Body of pancreas (tissue), 4 donors: ENCODE data around the gene TMSB10. TPM values are rescaled to one million over a fixed set of nuclear protein-coding genes. Genes with fewer than 3 reads are reported as not detected.
"Not testable (repeated sequence)": the region's sequence is repeated elsewhere in the genome, so short reads cannot be mapped to it uniquely, and the experiment has no call there.

Experiments used
- ATAC-seq: fragments of 150-250 bp; one replicate; pipeline ENCODE4 v1.9.1; 2016
- DNase-seq, 4 donors: peaks; one replicate each; pipeline ENCODE4 v3.0.0-alpha.2; 2019
- H3K27ac ChIP-seq, 4 donors: fragments of 200-600 bp; sonication (generic); 1 replicate in 3 of 4; 2 replicates in 1 of 4; pipeline versions ENCODE4 v1.5.1 to v1.6.1; 2016 to 2019; ENCODE audit warnings: mild to moderate bottlenecking in 1 of 4, mixed read lengths in 1 of 4, moderate library complexity in 1 of 4
- H3K27me3 ChIP-seq, 2 donors: fragments of 200-600 bp; sonication (generic); one replicate each; pipeline ENCODE4 v1.6.0; 2016; ENCODE audit warnings: mild to moderate bottlenecking in 1 of 2
- H3K36me3 ChIP-seq, 2 donors: fragments of 200-600 bp; sonication (generic); replicated peaks in 1 of 2; 2 replicates each; pipeline ENCODE4 v1.5.1; 2016; ENCODE audit warnings: low read depth in 2 of 2; ENCODE audit not compliant: insufficient read depth in 1 of 2
- H3K4me1 ChIP-seq: fragments of 200-600 bp; sonication (generic); one replicate; pipeline ENCODE4 v1.6.0; 2016
- H3K4me3 ChIP-seq, 2 donors: fragments of 200-600 bp; sonication (generic); 1 replicate in 1 of 2; 2 replicates in 1 of 2; pipeline ENCODE4 v1.5.1; 2016 to 2019
- H3K9me3 ChIP-seq, 3 donors: fragments of 200-600 bp; sonication (generic); 1 replicate in 2 of 3; 2 replicates in 1 of 3; pipeline ENCODE4 v1.5.1; 2016
- CTCF ChIP-seq, 7 experiments: fragments of 450-650 bp in 4 of 7; fragments of 200-600 bp in 3 of 7; sonication (generic) in 3 of 7; IDR thresholded peaks; one replicate each; pipeline ENCODE4 v1.5.1; 2016 to 2019; ENCODE audit warnings: antibody characterized with exemption in 7 of 7
- POLR2A ChIP-seq, 3 donors: fragments of 450-650 bp; IDR thresholded peaks; one replicate each; pipeline ENCODE4 v1.6.1; 2016; ENCODE audit warnings: antibody characterized with exemption in 3 of 3, mild to moderate bottlenecking in 2 of 3
- WGBS, 2 donors: methylation state at CpG; one replicate each; pipeline ENCODE4 v1.1.5; 2017; 5-methylcytosine and 5-hydroxymethylcytosine counted together
- intact Hi-C: fragments of 100-400 bp; cut with DNase I; formaldehyde crosslinking; loops from one replicate; pipeline ENCODE4 v1.15.1; 2023
- total RNA-seq, 2 donors: library from RNA; depleted of rRNA; stranded (reverse); fragments of >200 nt; gene quantifications; one replicate each; pipeline ENCODE4 v1.1.0, GENCODE V29; 2016

TMSB10 gene
- total RNA-seq, 2 donors from 2014 or later = 672 to 866 TPM

- H3K36me3 ChIP-seq = no peaks in the 10 kb centered on the region
- intact Hi-C loops = no loop called here
- H3K27ac ChIP-seq = no peak overlapping the region
- H3K27me3 ChIP-seq = no peaks in the 10 kb centered on the region
- ATAC-seq (no peak), DNase-seq (no peak)
- no peak overlapping the region for H3K4me3 ChIP-seq
- WGBS, 2 donors = 80 to 93% methylated on average over 3 of the region's 3 CpGs
- no peak for TF ChIP-seq POLR2A (IDR thresholded peaks at IDR 0.05)
- no peak for TF ChIP-seq CTCF (IDR thresholded peaks at IDR 0.05)
- H3K9me3 ChIP-seq = no peaks in the 10 kb centered on the region
- H3K4me1 ChIP-seq = no peaks in the 10 kb centered on the region
These were observed 39.3 kb upstream of the TMSB10 start for GRCh38 chr2:84866122-84866521.

GRCh38 chr2:84868327-84868726 is 37.1 kb upstream of the TMSB10 start:
- H3K4me1 ChIP-seq, H3K27ac ChIP-seq, H3K4me3 ChIP-seq, H3K27me3 ChIP-seq, ATAC-seq, H3K36me3 ChIP-seq, intact Hi-C loops, H3K9me3 ChIP-seq, DNase-seq: not testable (repeated sequence)
- 89 to 90% methylated on average over 4 of the region's 4 CpGs for WGBS, 2 donors

- H3K4me3 ChIP-seq = no peak overlapping the region
- intact Hi-C loops = no loop called here
- ATAC-seq = no peak
- TF ChIP-seq POLR2A (IDR thresholded peaks at IDR 0.05) (no peak), CTCF (IDR thresholded peaks at IDR 0.05) (no peak)
- WGBS, 2 donors = 78 to 95% methylated on average over 7 to 11 of the region's 11 CpGs
- H3K36me3 ChIP-seq = no peaks in the 10 kb centered on the region
- no peak for DNase-seq
- no peaks in the 10 kb centered on the region for H3K27me3 ChIP-seq
- H3K27ac ChIP-seq = no peak overlapping the region
- no peaks in the 10 kb centered on the region for H3K9me3 ChIP-seq
- no peaks in the 10 kb centered on the region for H3K4me1 ChIP-seq
These were observed 35.1 kb upstream of the TMSB10 start for GRCh38 chr2:84870306-84870705.

GRCh38 chr2:84872691-84873090 is 32.8 kb upstream of the TMSB10 start:
- H3K9me3 ChIP-seq, intact Hi-C loops, H3K27ac ChIP-seq, H3K27me3 ChIP-seq, H3K4me1 ChIP-seq, H3K4me3 ChIP-seq, DNase-seq, H3K36me3 ChIP-seq, ATAC-seq: not testable (repeated sequence)
- 84 to 86% methylated on average over 9 of the region's 9 CpGs for WGBS, 2 donors

- no peaks in the 10 kb centered on the region for H3K36me3 ChIP-seq
- no peak overlapping the region for H3K27ac ChIP-seq
- no peaks in the 10 kb centered on the region for H3K4me1 ChIP-seq
- ATAC-seq (no peak), DNase-seq (no peak)
- H3K27me3 ChIP-seq = no peaks in the 10 kb centered on the region
- WGBS, 2 donors = 86 to 87% methylated on average over 5 of the region's 5 CpGs
- TF ChIP-seq CTCF (IDR thresholded peaks at IDR 0.05) (no peak), POLR2A (IDR thresholded peaks at IDR 0.05) (no peak)
- no peak overlapping the region for H3K4me3 ChIP-seq
- H3K9me3 ChIP-seq = no peaks in the 10 kb centered on the region
- intact Hi-C loops = no loop called here
These were observed 32.1 kb upstream of the TMSB10 start for GRCh38 chr2:84873350-84873749.

GRCh38 chr2:84874381-84875212 is 30.9 kb upstream of the TMSB10 start:
- no peaks in the 10 kb centered on the region for H3K36me3 ChIP-seq
- no peak for TF ChIP-seq POLR2A (IDR thresholded peaks at IDR 0.05)
- TF ChIP-seq CTCF (IDR thresholded peaks at IDR 0.05) = no peak
- intact Hi-C loops = loop anchor here (5.0 kb wide), 1 partner anchor 377 kb away; no protein-coding TSS in a partner anchor
- no peaks in the 10 kb centered on the region for H3K4me1 ChIP-seq
- WGBS, 2 donors = 79 to 88% methylated on average over 7 of the region's 7 CpGs
- DNase-seq (no peak), ATAC-seq (no peak)
- no peak overlapping the region for H3K4me3 ChIP-seq
- no peaks in the 10 kb centered on the region for H3K9me3 ChIP-seq
- no peak overlapping the region for H3K27ac ChIP-seq
- no peaks in the 10 kb centered on the region for H3K27me3 ChIP-seq
